GM12878 (cell line): ENCODE measurements around the gene COPZ1. TPM values are rescaled to one million over a fixed set of nuclear protein-coding genes. Genes with fewer than 3 reads are reported as not detected.

ENCODE experiments used
- CEBPZ ChIP-seq: fragments of 150-350 bp; IDR thresholded peaks from 2 replicates; pipeline ENCODE4 v1.6.1; 2016; ENCODE audit warnings: low read depth, low read length
- CREB1 ChIP-seq: IDR thresholded peaks from 2 replicates; pipeline ENCODE4 v1.6.1; 2012; ENCODE audit warnings: low read depth, mild to moderate bottlenecking, inconsistent platforms
- CREM ChIP-seq: IDR thresholded peaks from 2 replicates; pipeline ENCODE4 v1.6.1; 2014; ENCODE audit warnings: antibody characterized with exemption, low read depth
- E2F8 ChIP-seq: fragments of 450-650 bp; IDR thresholded peaks from 2 replicates; pipeline ENCODE4 v1.6.1; 2018; ENCODE audit warnings: mild to moderate bottlenecking, low read depth, moderate library complexity; ENCODE audit not compliant: partially characterized antibody
- IKZF1 ChIP-seq: fragments of 450-650 bp; conservative IDR thresholded peaks from 2 replicates; pipeline ENCODE4 v1.6.1; 2017; ENCODE audit warnings: antibody characterized with exemption, mild to moderate bottlenecking
- IKZF2 ChIP-seq, 2 experiments: fragments of 450-650 bp; IDR thresholded peaks; 2 replicates each; pipeline ENCODE4 v1.6.1; 2017; ENCODE audit warnings: mild to moderate bottlenecking in 2 of 2, moderate library complexity in 2 of 2
- JUNB ChIP-seq: IDR thresholded peaks from 2 replicates; pipeline ENCODE4 v1.6.1; 2016; ENCODE audit warnings: antibody characterized with exemption, mild to moderate bottlenecking
- MTA3 ChIP-seq: IDR thresholded peaks from 2 replicates; pipeline ENCODE4 v1.6.1; 2012; ENCODE audit warnings: low read length, inconsistent platforms, borderline replicate concordance
- NFYB ChIP-seq: IDR thresholded peaks from 2 replicates; pipeline ENCODE4 v1.6.1; 2011; ENCODE audit warnings: low read depth, mild to moderate bottlenecking, low read length, improper control_type of control experiment, moderate library complexity; ENCODE audit not compliant: insufficient read depth
- NKRF ChIP-seq: fragments of 450-650 bp; conservative IDR thresholded peaks from 2 replicates; pipeline ENCODE4 v1.6.1; 2017; ENCODE audit warnings: mild to moderate bottlenecking, moderate library complexity
- NRF1 ChIP-seq: conservative IDR thresholded peaks from 2 replicates; pipeline ENCODE4 v1.6.1; 2011; ENCODE audit warnings: mild to moderate bottlenecking, low read depth, low read length, improper control_type of control experiment
- POU2F2 ChIP-seq: IDR thresholded peaks from 3 replicates; pipeline ENCODE4 v1.6.1; 2011; ENCODE audit warnings: low read depth, mild to moderate bottlenecking, low read length, borderline replicate concordance
- RAD51 ChIP-seq: fragments of 450-650 bp; IDR thresholded peaks from 2 replicates; pipeline ENCODE4 v1.6.1; 2016; ENCODE audit warnings: moderate library complexity, mild to moderate bottlenecking, inconsistent platforms
- RCOR1 ChIP-seq: conservative IDR thresholded peaks from 2 replicates; pipeline ENCODE4 v1.6.1; 2012; ENCODE audit warnings: low read depth, low read length, improper control_type of control experiment
- SMAD5 ChIP-seq: IDR thresholded peaks from 2 replicates; pipeline ENCODE4 v1.6.1; 2016; ENCODE audit warnings: antibody characterized with exemption, low read depth
- TCF12 ChIP-seq: IDR thresholded peaks from 2 replicates; pipeline ENCODE4 v1.6.1; 2011; ENCODE audit warnings: low read depth, mild to moderate bottlenecking, low read length
- ZNF687 ChIP-seq: fragments of 450-650 bp; IDR thresholded peaks from 2 replicates; pipeline ENCODE4 v1.6.1; 2017; ENCODE audit warnings: mild to moderate bottlenecking, moderate library complexity
- polyA plus RNA-seq, 11 experiments: library from polyadenylated mRNA; depleted of rRNA in 4 of 11; unstranded in 6 of 11; stranded (reverse) in 5 of 11; fragments of >200 nt; fragmentation: Nextera tagmentation in 4 of 11; fragmentation: Illumina TruSeq in 1 of 11; extraction: Ambion mirVana in 4 of 11; extraction: Trizol in 1 of 11; gene quantifications; 1 replicate in 1 of 11; 2 replicates in 10 of 11; pipeline versions ENCODE4 v1.2.1 to v1.2.3, GENCODE V29; 2011 to 2016; ENCODE audit warnings: inconsistent platforms in 2 of 11, missing spikeins in 2 of 11, low read depth in 1 of 11
- total RNA-seq, 4 experiments: library from RNA; depleted of rRNA in 3 of 4; stranded (reverse); fragments of >200 nt in 3 of 4; fragmentation: Illumina TruSeq in 1 of 4; extraction: Trizol in 1 of 4; gene quantifications; 2 replicates each; pipeline versions ENCODE4 v1.2.1 to v1.2.3, GENCODE V29; 2013 to 2021

Gene COPZ1
- total and polyA plus RNA-seq, 10 of the 15 experiments (the other 5 are each of a cell fraction or from before 2014, with no cell fraction given) = 112 to 378 (median 184) TPM

GRCh38 chr12:54279632-54280467 lies 45.1 kb upstream of the COPZ1 start, which contains the start of gene CBX5 (continued):
- TF ChIP-seq ZNF687 (peak; percentile 78), CREM (peak; percentile 29; the same call in 1 of the 2 replicates), CEBPZ (peak; percentile 66), CREB1 (peak; percentile 50), JUNB (0 out of 2 replicates have a peak, but pooled peaks have one; percentile 27), NRF1 (peak; percentile 100), RAD51 (peak; percentile 74), NKRF (0 out of 2 replicates have a peak, but pooled peaks have one; percentile 43), POU2F2 (peak; percentile 63; the same call in 2 of the 3 replicates), SMAD5 (peak; percentile 49; the same call in 1 of the 2 replicates), NFYB (peak; percentile 97), RCOR1 (no peak), IKZF1 (peak; percentile 100), IKZF2 (IDR thresholded peaks at IDR 0.05) (peak; percentile 3 to 99; a peak in 3 of 4 replicates), MTA3 (no peak), E2F8 (peak; percentile 86), TCF12 (peak; percentile 80; the same call in 1 of the 2 replicates)
